ENCODE results near the gene EHHADH. TPM values are rescaled to one million over a fixed set of nuclear protein-coding genes. Genes with fewer than 3 reads are reported as not detected.

Gene EHHADH
- total and polyA plus RNA-seq, 5 experiments from 2014 or later: 1.0 to 5.4 (median 2.5) TPM

DNA sequence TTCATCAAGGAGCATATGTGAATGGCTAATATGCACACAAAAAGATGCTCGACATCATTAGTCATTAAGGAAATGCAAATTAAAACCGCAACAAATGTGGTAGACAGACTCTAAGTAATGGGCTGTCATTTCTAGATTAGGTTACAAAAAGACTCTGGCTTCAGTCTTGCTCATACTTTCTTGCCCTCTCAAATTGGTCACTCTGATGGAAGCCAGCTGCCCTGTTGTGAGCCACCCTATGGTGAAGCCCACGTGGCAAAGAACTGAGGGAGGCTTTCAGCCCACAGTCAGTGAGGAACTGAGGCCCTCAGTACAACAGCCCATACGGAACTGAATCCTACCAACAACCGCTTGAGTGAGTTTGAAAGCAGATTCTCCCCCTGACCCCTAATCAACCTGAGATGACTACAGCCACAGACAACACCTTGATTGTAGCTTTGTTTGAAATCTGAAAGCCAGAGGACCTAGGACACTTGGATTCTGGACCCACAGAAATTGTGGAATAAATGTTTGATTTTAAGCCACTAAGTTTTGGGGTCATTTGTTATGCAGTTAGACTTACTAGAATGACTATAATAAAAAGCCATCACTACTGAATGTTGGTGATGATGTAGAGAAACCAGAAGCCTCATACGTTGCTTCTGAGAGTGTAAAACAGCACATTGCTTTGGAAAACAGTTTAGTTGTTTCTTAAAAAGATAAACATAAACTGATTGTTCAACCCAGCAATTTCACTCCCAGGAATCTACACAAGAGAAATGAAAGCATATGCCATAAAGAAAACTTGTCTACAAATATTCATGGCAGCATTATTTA lies 45.7 kb downstream of the EHHADH start:
- ATAC-seq (no peak), DNase-seq (no peak)
- Mint-ChIP-seq H3K36me3 (peaks cover 0 to 7% (median 1%) of the 10 kb centered on the region in 3 donors), H3K27me3 (no peaks in the 10 kb centered on the region), H3K4me1 (no peaks in the 10 kb centered on the region), H3K4me3 (no peak overlapping the region), H3K27ac (no peak overlapping the region), H3K9me3 (no peaks in the 10 kb centered on the region)
- POLR2A ChIA-PET: no interaction called here

DNA sequence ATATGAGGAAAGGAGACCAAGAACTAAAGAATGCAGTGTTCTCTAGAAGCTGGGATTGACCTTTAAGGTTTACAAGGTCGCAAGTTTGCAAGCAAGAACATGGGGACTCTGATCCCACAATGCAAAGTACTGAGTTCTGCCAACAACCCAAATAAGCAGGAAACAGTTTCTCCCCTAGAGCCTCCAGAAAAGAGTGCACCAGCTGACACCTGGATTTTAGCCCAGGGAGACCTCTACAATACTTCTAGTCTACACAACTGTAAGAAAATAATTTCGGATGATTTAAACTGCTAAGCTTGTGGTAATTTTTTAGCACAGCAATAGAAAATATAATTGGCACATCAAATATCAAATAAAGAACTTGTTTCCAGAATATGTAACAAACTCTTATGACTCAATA lies 46.4 kb downstream of the EHHADH start:
- H3K36me3 Mint-ChIP-seq: peaks cover 0 to 10% (median 1%) of the 10 kb centered on the region in 3 donors
- H3K27ac Mint-ChIP-seq: no peak overlapping the region
- DNase-seq: no peak
- POLR2A ChIA-PET: no interaction called here
- ATAC-seq: no peak
- no peaks in the 10 kb centered on the region for H3K9me3 Mint-ChIP-seq
- H3K4me3 Mint-ChIP-seq: no peak overlapping the region
- H3K27me3 Mint-ChIP-seq: no peaks in the 10 kb centered on the region
- H3K4me1 Mint-ChIP-seq: no peaks in the 10 kb centered on the region

DNA sequence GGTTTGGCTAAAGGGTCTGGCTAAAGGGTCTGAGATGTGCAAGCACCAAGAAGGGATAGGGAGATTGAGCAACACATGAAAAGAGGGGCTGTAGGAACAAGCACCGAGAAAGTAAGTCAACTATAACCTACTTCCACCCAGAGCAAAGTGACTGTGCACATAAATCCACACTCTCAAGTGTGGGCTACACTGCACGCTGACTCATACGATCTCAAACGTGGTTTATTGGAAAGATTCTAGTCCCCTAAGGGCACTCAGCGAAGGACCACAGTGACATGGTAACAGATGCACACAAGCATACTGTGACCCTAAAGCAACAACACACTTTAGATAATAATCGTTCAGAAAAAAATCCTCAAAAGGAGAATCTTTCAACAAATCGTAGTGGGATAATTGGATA lies 48.0 kb downstream of the EHHADH start:
- POLR2A ChIA-PET: no interaction called here
- H3K36me3 Mint-ChIP-seq: peaks cover 6 to 19% (median 9%) of the 10 kb centered on the region in 3 donors
- no peak overlapping the region for H3K27ac Mint-ChIP-seq
- ATAC-seq: no peak
- no peak overlapping the region for H3K4me3 Mint-ChIP-seq
- H3K4me1 Mint-ChIP-seq: no peaks in the 10 kb centered on the region
- no peaks in the 10 kb centered on the region for H3K27me3 Mint-ChIP-seq
- no peak for DNase-seq
- no peaks in the 10 kb centered on the region for H3K9me3 Mint-ChIP-seq

DNA sequence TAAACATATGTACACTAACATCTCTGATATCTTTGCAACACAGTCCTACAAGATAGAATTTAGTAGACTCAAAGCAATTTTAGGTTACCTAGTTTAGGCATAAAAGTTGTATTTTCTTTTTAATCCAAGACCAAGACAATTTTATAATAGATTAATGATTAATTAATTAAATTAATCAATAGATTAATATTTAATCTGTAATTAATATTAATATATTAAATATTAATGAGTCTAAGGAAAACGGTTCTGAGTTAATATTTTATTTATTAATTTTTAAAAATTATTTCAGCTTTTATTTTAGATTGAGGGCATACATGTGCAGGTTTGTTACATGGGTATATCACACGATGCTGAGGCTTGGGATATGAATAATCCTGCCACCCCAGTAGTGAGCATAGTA lies 49.0 kb downstream of the EHHADH start:
- POLR2A ChIA-PET: no interaction called here
- Mint-ChIP-seq H3K9me3 (no peaks in the 10 kb centered on the region), H3K27ac (no peak overlapping the region), H3K4me3 (no peak overlapping the region), H3K36me3 (peaks cover 8 to 24% (median 9%) of the 10 kb centered on the region in 3 donors), H3K4me1 (no peaks in the 10 kb centered on the region), H3K27me3 (no peaks in the 10 kb centered on the region)
- DNase-seq (no peak), ATAC-seq (no peak)

DNA sequence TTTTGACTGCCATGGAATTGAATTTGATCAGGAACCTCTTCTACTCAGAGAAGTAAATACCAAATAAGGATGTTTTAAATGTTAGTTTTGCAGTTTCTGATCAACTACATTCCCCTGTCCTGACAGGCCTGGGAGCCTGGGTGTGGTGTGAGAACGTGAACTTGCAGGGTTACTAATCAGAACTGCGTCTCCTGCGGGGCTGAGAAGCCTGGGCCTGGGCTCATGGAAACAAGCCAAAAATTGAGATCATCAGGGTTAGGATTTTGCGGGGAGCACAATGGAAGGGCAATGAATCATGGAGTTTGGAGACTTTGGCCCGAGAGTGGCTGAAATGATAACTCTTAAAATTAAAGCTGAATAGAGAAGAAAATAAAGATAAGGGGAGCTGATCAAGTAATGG lies 53.2 kb downstream of the EHHADH start:
- Mint-ChIP-seq H3K36me3 (peaks cover 8 to 24% (median 12%) of the 10 kb centered on the region in 3 donors), H3K27me3 (no peaks in the 10 kb centered on the region), H3K9me3 (peaks cover 0 to 3% (median 0%) of the 10 kb centered on the region in 9 donors), H3K27ac (peak overlapping the region in 1 of 10 donors; percentile 55), H3K4me3 (no peak overlapping the region), H3K4me1 (no peaks in the 10 kb centered on the region)
- POLR2A ChIA-PET: no interaction called here
- ATAC-seq: no peak
- DNase-seq: no peak

DNA sequence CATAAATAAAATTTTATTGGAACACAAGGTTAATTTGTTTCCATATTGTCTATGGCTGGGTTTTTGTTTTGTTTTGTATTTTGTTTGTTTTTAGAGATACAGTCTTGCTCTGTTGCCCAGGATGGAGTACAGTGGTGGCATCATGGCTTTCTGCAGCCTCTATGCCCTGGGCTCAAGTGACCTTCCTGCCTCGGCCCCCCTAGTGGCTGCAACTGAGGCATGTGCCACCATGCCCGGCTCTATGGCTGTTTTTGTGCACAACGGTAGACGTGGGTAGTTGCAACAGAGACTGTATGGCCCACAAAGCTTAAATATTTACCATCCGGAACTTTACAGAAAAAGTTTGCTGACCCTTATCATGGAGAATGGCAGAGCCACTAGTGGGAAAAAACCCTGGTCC lies 54.2 kb downstream of the EHHADH start:
- peaks cover 12 to 27% (median 12%) of the 10 kb centered on the region in 3 donors for H3K36me3 Mint-ChIP-seq
- DNase-seq (no peak), ATAC-seq (no peak)
- POLR2A ChIA-PET: no interaction called here
- H3K27me3 Mint-ChIP-seq: no peaks in the 10 kb centered on the region
- no peak overlapping the region for H3K4me3 Mint-ChIP-seq
- peaks cover 0 to 13% (median 4%) of the 10 kb centered on the region in 9 donors for H3K9me3 Mint-ChIP-seq
- H3K27ac Mint-ChIP-seq: no peak overlapping the region
- no peaks in the 10 kb centered on the region for H3K4me1 Mint-ChIP-seq

DNA sequence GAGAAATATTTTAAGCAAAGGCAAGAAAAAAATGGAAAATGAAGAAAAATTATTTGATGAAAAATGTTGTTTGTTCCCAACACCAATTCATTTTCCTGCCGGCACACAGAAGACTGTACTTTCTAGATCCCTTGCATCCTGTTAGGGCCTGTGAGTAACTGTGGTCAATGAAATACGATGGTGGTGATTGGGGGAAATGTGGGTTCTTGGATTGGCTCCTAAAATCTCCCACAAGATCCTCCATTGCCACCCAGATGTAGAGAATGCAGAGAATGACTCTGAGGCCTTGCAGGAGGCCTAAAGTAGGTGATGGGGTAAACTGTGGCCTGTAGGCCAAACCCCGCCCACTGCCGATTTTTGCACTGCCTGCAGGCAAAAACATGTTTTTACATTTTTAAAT lies 54.6 kb downstream of the EHHADH start:
- H3K4me1 Mint-ChIP-seq: no peaks in the 10 kb centered on the region
- POLR2A ChIA-PET: no interaction called here

DNA sequence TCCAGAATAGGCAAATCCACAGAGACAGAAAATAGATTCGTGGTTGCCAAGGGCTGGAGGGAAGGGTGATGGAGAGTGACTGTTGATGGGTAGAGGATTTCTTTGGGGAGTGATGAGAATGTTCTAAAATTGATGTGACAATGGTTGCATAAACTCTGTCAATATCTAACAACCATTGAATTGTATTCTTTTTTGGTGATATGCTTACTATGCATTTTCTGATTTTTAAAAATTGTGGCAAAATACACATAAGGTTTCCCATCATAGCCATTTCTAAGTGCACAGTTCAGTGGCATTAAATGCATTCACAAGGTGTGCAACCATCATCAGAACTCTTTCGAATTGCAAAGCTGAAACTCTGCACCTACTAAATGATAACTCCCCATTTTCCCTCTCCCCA lies 56.8 kb downstream of the EHHADH start:
- Mint-ChIP-seq H3K36me3 (peaks cover 22 to 27% (median 25%) of the 10 kb centered on the region in 3 donors), H3K27me3 (no peaks in the 10 kb centered on the region), H3K4me3 (no peak overlapping the region), H3K4me1 (no peaks in the 10 kb centered on the region), H3K27ac (peak overlapping the region in 1 of 10 donors; percentile 36), H3K9me3 (peaks cover 0 to 13% (median 4%) of the 10 kb centered on the region in 9 donors)
- DNase-seq (no peak), ATAC-seq (no peak)
- POLR2A ChIA-PET: no interaction called here

More for the DNA sequence above, 54.6 kb downstream of the EHHADH start:
- no peak overlapping the region for H3K4me3 Mint-ChIP-seq
- peaks cover 0 to 13% (median 4%) of the 10 kb centered on the region in 9 donors for H3K9me3 Mint-ChIP-seq
- H3K27me3 Mint-ChIP-seq: no peaks in the 10 kb centered on the region
- peaks cover 10 to 27% (median 13%) of the 10 kb centered on the region in 3 donors for H3K36me3 Mint-ChIP-seq
- ATAC-seq: no peak
- no peak overlapping the region for H3K27ac Mint-ChIP-seq
- no peak for DNase-seq

DNA sequence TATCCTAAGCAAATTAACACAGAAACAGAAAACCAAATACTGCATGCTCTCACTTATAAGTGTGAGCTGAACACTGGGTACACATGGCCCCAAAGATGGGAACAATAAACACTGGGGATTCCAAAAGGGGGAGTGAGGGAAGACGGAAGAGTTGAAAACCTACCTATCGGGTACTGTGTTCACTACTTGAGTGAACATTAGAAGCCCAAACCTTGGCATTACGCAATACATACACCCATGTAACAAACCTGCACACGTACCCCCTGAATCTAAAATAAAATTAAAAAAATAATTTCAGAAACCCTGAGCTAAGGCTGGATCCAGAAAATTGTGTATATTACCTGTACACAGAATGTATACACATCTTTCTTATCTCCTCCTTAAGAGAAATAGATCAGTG lies 58.2 kb downstream of the EHHADH start:
- DNase-seq (no peak), ATAC-seq (no peak)
- POLR2A ChIA-PET: no interaction called here
- Mint-ChIP-seq H3K27ac (no peak overlapping the region), H3K4me3 (no peak overlapping the region), H3K9me3 (peaks cover 0 to 13% (median 4%) of the 10 kb centered on the region in 9 donors), H3K27me3 (no peaks in the 10 kb centered on the region), H3K36me3 (peaks cover 15 to 20% (median 17%) of the 10 kb centered on the region in 3 donors), H3K4me1 (no peaks in the 10 kb centered on the region)

DNA sequence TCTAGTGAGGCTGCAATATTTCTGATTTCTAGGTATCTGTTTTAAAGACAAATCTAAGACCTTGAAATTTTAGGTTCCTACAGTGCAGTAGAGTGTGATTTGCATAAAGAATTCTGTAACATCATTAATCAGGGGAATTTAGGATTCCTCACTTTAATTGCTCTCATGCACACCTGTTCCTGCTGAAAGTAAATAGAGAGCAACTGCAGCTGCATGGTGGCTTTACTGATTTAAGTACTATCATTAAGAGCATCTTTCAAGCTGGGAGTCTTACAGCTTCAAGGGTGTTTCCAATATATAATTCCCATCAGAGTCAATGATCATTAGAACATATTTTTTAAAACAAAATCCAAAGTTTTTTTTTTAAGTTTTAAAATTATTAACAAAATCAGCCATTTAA lies 65.0 kb downstream of the EHHADH start:
- no peaks in the 10 kb centered on the region for H3K9me3 Mint-ChIP-seq
- H3K27ac Mint-ChIP-seq: no peak overlapping the region
- no peaks in the 10 kb centered on the region for H3K4me1 Mint-ChIP-seq
- H3K27me3 Mint-ChIP-seq: peaks cover 0 to 9% (median 3%) of the 10 kb centered on the region in 5 donors
- H3K36me3 Mint-ChIP-seq: peaks cover 9 to 14% (median 12%) of the 10 kb centered on the region in 3 donors
- DNase-seq (no peak), ATAC-seq (no peak)
- POLR2A ChIA-PET: no interaction called here
- H3K4me3 Mint-ChIP-seq: no peak overlapping the region

DNA sequence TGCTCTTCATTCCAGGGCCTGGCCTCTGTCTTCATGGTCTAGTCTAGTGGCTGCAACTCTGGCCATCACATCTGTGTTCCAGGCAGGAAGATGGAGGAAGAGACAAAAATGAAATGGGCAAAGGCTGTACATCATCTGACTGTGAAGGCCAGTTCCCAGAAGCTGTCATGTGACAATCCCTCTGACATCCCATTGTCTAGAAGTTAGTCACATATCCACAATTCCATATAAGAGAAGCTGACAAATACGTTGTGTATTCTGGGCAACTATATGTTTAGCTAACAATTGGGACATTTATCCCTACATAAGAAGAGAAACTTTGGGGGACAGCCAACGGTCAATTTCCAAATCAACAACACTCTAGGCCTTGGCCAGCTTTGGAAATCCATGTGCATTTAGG lies 66.5 kb downstream of the EHHADH start:
- POLR2A ChIA-PET: no interaction called here
- no peak overlapping the region for H3K4me3 Mint-ChIP-seq
- peaks cover 0 to 9% (median 6%) of the 10 kb centered on the region in 5 donors for H3K27me3 Mint-ChIP-seq

DNA sequence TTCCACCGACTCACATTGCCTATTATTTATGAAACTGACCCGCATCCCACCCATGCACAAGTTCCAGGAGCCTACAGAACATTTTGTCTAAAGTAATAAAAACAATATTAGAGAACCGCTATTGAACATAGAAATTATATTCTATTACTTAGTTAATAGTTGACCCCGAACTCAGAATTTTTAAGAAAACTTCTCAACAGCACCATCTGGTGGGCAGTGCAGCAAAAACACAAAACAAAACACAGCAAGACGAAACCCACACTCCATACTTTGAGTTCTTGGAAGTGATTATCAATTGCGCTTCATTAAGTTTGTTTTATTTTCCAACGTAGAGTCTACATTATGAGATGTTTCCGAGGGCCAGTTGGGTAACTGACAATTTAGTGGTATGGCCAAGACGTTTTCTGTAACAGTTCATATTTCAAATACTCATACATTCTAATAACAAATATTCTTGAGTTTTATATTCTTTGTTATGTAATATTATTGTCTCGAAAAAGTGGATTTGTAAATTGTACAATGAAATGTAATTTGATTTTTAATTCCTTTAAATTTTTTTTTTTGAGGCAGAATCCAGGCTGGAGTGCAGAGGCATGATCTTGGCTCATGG lies 77.0 kb downstream of the EHHADH start:
- no peaks in the 10 kb centered on the region for H3K9me3 Mint-ChIP-seq
- peaks cover 5 to 7% (median 6%) of the 10 kb centered on the region in 5 donors for H3K27me3 Mint-ChIP-seq
- no peaks in the 10 kb centered on the region for H3K36me3 Mint-ChIP-seq
- DNase-seq (peak in 3 of 10 donors; percentile 5 to 17 (median 13)), ATAC-seq (no peak)
- H3K4me1 Mint-ChIP-seq: peaks cover 0 to 5% (median 0%) of the 10 kb centered on the region in 4 donors
- POLR2A ChIA-PET: no interaction called here
- no peak overlapping the region for H3K4me3 Mint-ChIP-seq
- H3K27ac Mint-ChIP-seq: no peak overlapping the region

More for the DNA sequence above, 66.5 kb downstream of the EHHADH start:
- Mint-ChIP-seq H3K9me3 (no peaks in the 10 kb centered on the region), H3K27ac (no peak overlapping the region), H3K36me3 (peaks cover 0 to 3% (median under 1%) of the 10 kb centered on the region in 3 donors), H3K4me1 (no peaks in the 10 kb centered on the region)
- no peak for ATAC-seq
- no peak for DNase-seq

DNA sequence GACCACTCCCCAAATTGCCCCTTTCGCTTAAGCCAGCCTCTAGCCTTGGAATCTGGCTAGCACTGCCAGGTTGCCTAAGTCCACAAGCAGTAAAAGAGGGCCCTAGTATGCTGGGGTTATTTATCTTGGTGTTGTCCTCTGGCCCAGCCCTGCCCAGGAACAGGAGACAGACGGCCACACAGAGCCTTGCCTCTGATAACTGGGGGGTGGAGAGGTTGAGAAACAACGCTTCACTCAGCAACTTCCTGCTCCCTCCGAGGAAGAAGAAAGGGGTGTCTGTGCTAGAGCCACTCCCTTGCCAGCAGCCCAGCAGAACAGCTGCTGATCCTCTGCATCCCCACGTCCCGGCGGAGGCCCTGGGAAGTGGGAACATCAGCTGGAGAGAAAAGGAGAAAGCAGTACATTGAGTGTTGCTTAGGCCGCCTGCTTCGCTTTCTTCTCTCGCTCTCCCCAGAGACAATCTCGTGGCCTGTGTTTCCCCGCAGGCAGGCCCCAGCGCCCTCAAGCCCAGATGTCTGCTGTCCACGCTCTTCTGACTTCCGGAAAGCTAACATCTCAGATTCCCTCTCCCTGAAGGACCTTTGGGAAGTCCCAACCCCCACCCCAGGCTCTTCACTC lies 78.4 kb downstream of the EHHADH start:
- peaks cover 6 to 15% (median 7%) of the 10 kb centered on the region in 5 donors for H3K27me3 Mint-ChIP-seq
- H3K4me3 Mint-ChIP-seq: peak overlapping the region in 1 of 10 donors; percentile 12
- H3K9me3 Mint-ChIP-seq: no peaks in the 10 kb centered on the region
- peaks cover 0 to 5% (median 0%) of the 10 kb centered on the region in 4 donors for H3K4me1 Mint-ChIP-seq
- POLR2A ChIA-PET: no interaction called here
- no peak overlapping the region for H3K27ac Mint-ChIP-seq
- no peaks in the 10 kb centered on the region for H3K36me3 Mint-ChIP-seq
- no peak for DNase-seq
- no peak for ATAC-seq

All from naive thymus-derived CD8-positive, alpha-beta T cell (primary cell).